ENCODE data around the gene ADAMTS15. TPM values are rescaled to one million over a fixed set of nuclear protein-coding genes. Genes with fewer than 3 reads are reported as not detected.

The ADAMTS15 gene
- polyA plus RNA-seq, 1 experiment, result 5.6 TPM

GRCh38 chr11:130448039-130448415 lies 418 bp upstream of the ADAMTS15 start:
- no peak for TF ChIP-seq CTCF (IDR thresholded peaks at IDR 0.05; ENCODE audit: insufficient read depth, low read depth, low read length)
- peak overlapping the region; percentile 56 for H3K4me3 ChIP-seq (ENCODE audit: low read depth, low read length)
- peaks cover 2% of the 10 kb centered on the region for H3K36me3 ChIP-seq (ENCODE audit: control insufficient read depth, insufficient read depth, low read length)
- DNase-seq (ENCODE audit: low read depth), result no peak
- H3K27me3 ChIP-seq (ENCODE audit: control insufficient read depth, insufficient read depth, low read length), result no peaks in the 10 kb centered on the region
- POLR2A ChIA-PET, result no interaction called here
- CTCF ChIA-PET, result interaction anchor here (0.7 to 2.7 kb wide), 7 partner anchors 11 to 468 kb away, joined by 3 to 15 read pairs (median 4); partner anchors contain the start of gene SNX19

GRCh38 chr11:130449310-130449990 lies 1.0 kb downstream of the ADAMTS15 start:
- Histone ChIP-seq H3K4me3 (ENCODE audit: low read depth, low read length) (peak overlapping the region; percentile 56), H3K27me3 (ENCODE audit: control insufficient read depth, insufficient read depth, low read length) (no peaks in the 10 kb centered on the region), H3K36me3 (ENCODE audit: control insufficient read depth, insufficient read depth, low read length) (peaks cover 2% of the 10 kb centered on the region)
- CTCF ChIA-PET, result interaction anchor here (1.0 to 2.0 kb wide), 8 partner anchors 10 to 413 kb away, joined by 3 to 11 read pairs (median 5); no protein-coding TSS in a partner anchor
- no peak for DNase-seq (ENCODE audit: low read depth)
- no peak for TF ChIP-seq CTCF (IDR thresholded peaks at IDR 0.05; ENCODE audit: insufficient read depth, low read depth, low read length)
- POLR2A ChIA-PET, result no interaction called here

GRCh38 chr11:130449996-130450769 lies 1.7 kb downstream of the ADAMTS15 start:
- TF ChIP-seq CTCF (IDR thresholded peaks at IDR 0.05; ENCODE audit: insufficient read depth, low read depth, low read length), result peak; percentile 84
- peaks cover 2% of the 10 kb centered on the region for H3K36me3 ChIP-seq (ENCODE audit: control insufficient read depth, insufficient read depth, low read length)
- CTCF ChIA-PET, result interaction anchor here (0.8 to 2.0 kb wide), 15 partner anchors 10 to 413 kb away, joined by 3 to 11 read pairs (median 5); no protein-coding TSS in a partner anchor
- H3K4me3 ChIP-seq (ENCODE audit: low read depth, low read length), result peak overlapping the region; percentile 56
- no peaks in the 10 kb centered on the region for H3K27me3 ChIP-seq (ENCODE audit: control insufficient read depth, insufficient read depth, low read length)
- no peak for DNase-seq (ENCODE audit: low read depth)
- POLR2A ChIA-PET, result no interaction called here

GRCh38 chr11:130451231-130452019 lies 3.0 kb downstream of the ADAMTS15 start:
- DNase-seq (ENCODE audit: low read depth), result no peak
- H3K36me3 ChIP-seq (ENCODE audit: control insufficient read depth, insufficient read depth, low read length), result peaks cover 2% of the 10 kb centered on the region
- TF ChIP-seq CTCF (IDR thresholded peaks at IDR 0.05; ENCODE audit: insufficient read depth, low read depth, low read length), result no peak
- POLR2A ChIA-PET, result interaction anchor here (0.6 kb wide), 1 partner anchor 195 kb away, joined by 3 read pairs; no protein-coding TSS in a partner anchor
- CTCF ChIA-PET, result interaction anchor here (0.8 to 2.3 kb wide), 13 partner anchors 9 to 412 kb away, joined by 3 to 11 read pairs (median 4); no protein-coding TSS in a partner anchor
- no peaks in the 10 kb centered on the region; the same call in 1 of the 2 replicates for H3K27me3 ChIP-seq (ENCODE audit: control insufficient read depth, insufficient read depth, low read length)
- H3K4me3 ChIP-seq (ENCODE audit: low read depth, low read length), result no peak overlapping the region
